ENCODE data around the gene DDX56.
A peak's percentile ranks its signal among the peaks of the same experiment; 100 is the strongest.
"Not testable (repeated sequence)": the region's sequence is repeated elsewhere in the genome, so short reads cannot be mapped to it uniquely, and the experiment has no call there.

DDX56 gene

DNA sequence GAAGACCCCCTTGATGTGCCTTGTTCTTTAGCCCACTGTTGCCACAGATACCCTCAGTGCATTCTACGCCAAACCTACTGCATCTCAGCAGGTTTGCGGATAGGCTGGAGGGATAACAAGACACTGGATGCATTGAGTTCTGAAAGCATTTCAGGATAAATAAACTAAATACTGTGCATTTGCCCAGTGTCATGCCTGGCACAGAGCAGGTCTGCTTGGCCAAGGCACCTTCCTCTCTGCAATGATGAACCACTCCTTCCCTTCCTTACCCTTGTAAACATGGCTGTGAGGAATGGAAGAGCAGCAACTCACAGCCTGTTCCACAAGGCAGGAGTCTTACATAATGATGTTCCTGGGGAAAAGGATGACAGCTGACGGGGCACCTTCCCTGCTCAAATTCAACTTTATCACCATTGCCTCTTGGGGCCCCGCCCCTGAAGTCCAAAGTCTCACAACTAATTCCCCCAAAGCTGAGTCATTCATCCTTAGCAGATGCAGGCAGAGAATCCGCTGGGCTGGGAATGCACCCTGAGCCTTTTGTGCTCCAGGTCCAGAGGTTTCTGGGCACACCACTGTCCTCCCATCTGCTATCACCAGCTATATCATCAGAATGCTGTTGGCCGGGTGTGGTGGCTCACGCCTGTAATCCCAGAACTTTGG is 11.6 kb downstream of the DDX56 start:
- DNase-seq: no peak

DNA sequence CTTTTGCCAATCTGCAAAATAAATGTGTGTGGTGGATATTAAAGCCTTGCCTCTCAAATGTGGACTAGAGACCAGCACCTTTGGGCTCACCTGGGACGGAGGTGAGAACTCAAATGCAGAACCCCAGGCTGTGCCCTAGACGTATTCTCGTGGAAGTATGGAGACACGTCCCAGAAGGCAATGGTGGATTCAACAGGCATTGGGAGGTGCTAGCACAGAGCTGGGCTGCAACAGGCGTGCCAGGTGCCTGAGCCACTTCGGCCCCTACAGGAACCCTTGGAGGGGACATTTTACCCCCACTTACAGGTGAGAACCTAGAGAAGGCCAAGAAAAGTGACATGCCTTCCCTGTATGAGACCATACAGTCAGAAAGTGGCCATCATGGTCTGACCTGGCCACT is 12.2 kb downstream of the DDX56 start:
- DNase-seq: no peak

DNA sequence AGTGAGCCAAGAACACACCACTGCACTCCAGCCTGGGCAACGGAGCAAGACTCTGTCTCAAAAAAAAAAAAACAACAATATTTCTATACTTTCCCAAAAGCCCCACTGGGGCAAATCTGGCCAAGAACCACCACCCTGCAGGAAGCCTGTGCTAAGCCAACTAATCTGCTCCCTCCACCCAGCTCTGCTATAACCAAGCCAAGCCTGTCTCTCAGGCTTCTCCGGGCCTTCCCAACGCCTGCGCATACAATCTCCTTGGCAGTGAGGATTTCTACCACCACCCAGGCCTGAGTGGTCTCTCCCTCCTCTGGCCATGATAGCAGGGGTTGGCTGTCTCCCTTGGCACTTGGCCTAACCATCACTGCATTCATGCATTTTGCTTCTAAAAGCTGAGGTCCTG is 14.2 kb downstream of the DDX56 start:
- DNase-seq: no peak

DNA sequence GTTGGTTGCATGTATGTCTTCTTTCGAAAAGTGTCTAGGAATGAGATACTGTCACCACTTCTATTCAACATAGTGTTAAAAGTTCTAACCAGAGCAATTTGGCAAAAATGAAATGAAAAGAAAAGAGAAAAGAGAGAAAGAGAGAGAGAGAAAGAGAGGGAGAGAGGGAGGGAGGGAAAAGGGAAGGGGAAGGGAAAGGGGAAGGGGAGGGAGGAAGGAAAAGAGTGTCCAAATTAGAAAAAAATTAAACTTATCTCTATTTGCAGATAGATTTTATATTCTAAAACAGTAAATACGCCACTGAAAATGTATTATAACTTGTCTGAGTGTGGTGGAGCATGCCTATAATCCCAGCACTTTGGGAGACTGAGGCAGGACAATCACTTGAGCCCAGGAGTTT is 16.2 kb downstream of the DDX56 start:
- DNase-seq: no peak

DNA sequence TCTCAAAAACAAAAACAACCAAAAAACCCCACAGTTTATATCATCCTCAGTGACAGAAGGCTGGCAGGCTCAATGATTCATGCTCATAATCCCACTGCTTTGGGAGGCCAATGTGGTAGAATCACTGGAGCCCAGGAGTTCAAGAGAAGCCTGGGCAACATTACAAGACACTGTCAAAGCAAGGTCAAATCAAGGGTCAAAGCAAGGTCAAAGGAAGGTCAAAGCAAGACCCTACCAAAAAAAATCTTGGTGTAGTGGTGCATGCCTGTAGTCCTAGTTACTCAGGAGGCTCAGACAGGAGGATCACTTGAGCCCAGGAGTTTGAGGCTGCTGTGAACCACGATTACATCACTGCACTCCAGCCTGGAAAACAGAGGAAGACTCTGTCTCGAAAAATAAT is 18.4 kb downstream of the DDX56 start:
- no peak for DNase-seq

GRCh38 chr7:44552473-44553005 is 21.2 kb downstream of the DDX56 start:
- DNase-seq: not testable (repeated sequence)

DNA sequence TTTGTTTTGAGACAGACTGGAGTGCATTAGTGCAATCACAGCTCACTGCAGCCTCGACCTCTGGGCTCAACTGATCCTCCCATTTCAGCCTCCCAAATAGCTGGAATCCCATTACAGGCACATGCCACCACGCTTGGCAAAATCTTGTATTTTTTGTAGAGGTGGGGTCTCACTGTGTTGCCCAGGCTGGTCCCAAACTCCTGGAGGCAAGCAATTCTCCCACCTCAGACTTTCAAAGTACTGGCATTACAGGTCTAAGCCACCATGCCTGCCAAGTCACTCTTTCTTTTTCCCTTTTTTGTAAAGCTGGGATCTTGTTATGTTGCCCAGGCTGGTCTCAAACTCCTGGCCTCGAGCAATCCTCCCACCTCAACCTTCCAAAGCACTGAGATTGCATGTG is 24.3 kb downstream of the DDX56 start:
- DNase-seq: no peak

DNA sequence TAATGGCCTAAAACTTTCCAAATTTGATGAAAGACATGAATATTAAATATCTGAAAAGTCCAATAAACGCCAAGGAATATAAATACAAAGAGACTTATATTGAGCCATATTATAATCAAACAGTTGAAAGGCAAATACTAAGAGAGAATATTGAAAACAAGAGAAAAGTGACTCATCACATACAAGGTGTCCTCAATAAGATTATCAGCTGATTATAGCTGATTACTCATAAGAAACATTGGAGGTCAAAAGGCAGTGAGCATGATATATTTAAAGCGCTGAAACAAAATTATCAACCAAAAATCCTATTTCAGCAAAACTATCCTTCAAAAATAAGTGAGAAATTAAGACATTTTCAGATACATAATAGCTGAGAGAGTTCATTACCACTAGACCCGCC is 24.8 kb downstream of the DDX56 start:
- DNase-seq: no peak

DNA sequence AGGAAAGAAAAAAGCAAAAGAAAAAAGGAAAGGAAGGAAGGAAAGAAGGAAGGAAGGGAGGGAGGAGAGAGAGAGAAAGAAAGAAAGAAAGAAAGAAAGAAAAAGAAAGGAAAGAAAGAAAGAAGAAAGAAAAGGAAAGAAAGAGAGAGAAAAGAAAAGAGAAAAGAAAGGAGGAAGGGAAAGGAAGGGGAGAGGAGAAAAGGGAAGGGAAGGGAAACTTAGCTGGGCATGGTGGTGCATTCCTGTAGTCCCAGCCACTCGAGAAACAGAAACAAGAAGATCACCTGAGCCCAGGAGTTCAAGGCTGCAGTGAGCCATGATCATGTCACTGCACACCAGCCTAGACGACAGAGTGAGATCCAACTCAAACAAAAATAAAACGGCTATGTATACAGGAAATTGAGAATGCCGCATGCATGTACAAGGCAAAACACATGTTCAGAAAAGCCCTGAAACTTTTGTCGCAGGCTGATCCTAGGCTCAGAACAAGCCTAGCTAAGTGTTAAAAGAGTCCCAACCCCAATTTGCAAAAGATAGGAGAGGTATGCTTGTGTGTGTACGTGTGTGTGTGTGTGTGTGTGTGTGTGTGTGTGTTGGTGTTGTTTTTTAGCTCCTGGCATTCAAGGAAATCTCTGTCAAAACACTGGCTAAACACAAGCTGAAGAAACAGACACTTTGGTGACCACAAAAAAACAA is 26.0 kb downstream of the DDX56 start:
- DNase-seq: peak in 1 of 5 experiments; percentile 19

GRCh38 chr7:44541876-44542610 is 31.7 kb downstream of the DDX56 start:
- DNase-seq: no peak

GRCh38 chr7:44541028-44541869 is 32.5 kb downstream of the DDX56 start, which contains the start of gene NPC1L1:
NPC1L1 (minus strand) TSS chr7:44541330; CDS start chr7:44541259, 71 bp downstream.
- DNase-seq: no peak

GRCh38 chr7:44540592-44541027 is 33.1 kb downstream of the DDX56 start:
- no peak for DNase-seq

- DNase-seq: no peak
Observed at GRCh38 chr7:44539669-44540506, 33.8 kb downstream of the DDX56 start.

DNA sequence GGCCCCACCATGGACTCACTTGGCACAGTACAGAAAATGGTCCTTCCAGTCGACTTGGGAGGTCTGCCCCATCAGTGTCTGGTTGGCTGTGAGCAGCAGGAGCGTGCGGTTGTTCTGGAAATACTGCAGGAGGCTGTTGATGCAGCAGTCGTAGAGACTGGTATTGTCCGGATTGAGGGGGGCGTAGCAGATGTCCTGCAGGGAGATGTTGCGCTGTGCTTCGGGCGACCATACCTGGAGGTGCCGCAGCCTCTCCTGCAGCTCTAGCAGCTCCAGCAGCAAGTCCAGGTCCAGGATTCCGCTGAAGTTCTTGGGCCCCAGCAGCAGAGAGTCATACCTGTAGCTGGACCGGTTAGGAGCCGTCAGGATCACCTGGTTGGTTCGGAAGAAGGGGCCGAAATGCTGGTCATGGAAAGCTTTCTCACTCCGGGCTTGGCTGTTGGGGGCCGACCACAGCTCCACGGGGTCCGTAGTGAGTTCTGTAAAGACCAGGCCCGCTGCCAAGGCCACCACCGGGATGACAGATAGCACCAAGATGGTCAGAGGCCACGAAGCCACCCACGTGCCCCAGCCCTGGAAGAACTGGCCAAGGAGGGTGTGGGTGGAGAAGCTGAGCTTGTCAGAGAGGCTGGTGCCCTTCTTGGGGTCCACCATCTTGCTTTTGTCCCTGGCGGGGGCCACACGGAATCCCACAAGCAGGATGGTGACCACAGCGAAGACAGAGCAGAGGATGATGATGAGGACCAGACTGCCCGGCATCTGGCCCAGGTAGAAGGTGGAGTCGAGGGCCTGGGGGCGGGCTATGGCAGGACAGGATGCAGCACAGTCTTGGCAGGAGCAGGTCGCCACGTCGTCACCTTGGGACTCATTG is 34.7 kb downstream of the DDX56 start:
- no peak for DNase-seq

DNA sequence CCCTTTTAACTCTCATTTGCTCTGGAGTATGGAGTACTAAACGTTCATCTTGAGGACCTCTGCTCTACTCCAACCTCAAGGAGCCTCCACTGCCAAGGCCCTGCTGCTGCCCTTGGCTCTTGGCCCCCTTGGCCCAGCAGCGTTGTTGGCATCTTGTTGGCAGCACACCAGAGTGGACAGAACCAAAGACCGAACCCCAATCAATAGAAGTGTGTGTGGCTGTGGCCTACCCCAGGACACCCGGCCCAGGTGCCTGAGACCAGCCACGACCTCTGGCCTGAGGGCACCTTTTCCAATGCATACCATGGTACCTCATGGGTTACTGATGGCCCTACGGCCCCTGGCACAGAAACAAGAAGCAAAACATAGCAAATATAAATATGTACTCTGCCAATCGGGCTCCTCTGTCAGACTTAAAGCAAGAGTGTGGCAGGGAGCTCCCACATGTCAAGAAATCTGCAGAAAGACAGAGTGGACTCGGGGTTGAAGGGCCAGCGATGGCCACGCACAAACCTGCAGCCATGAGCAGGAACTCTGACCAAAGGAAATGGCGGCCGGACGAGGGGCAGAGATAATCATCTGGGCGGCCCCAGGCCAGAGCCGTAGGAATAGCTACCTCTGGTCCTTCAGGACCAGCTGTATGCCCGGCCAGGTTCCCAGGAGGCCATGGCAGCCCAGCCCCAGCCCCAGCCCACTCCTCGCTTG is 35.5 kb downstream of the DDX56 start:
- DNase-seq: no peak

DNA sequence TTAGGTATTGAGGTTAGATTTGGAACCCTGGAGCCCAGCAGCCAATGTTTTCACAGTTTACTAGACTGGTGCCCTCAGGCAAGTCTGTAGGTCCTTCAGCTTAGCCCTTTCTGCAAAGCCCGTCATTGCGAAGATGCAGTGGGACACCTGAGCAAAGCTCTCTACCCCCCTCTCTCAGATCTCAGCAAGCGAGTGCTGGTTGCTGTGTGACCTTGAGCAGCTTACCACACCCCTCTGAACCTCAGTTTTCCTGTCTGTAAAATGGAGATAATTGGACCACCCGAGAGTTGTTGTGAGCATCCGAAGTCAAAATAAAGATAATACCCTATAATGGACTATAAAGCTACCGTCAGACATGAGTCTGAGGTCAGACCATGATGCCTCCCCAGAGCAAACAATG is 36.3 kb downstream of the DDX56 start:
- no peak for DNase-seq

DNA sequence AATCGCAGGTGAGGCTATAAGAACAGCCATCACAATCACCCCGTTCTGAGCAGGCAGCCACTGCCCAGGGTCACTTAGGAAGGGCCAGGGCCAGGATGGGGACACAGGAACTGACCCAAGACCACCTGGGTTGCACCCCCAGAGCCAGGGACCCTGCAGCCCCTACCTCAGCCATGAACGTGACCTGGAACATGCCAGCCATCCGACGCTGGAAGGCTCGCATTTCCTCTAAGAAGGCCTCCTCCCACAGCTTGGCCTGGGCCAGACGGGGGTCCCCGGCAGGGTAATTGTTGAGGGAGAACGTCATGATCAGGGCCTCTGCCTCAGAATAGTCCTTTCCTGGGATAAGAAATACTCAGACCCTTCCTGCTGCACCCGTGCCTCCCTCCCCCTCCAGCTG is 37.6 kb downstream of the DDX56 start:
- DNase-seq: no peak

- DNase-seq: no peak
Observed at GRCh38 chr7:44535348-44536064, 38.2 kb downstream of the DDX56 start.

GRCh38 chr7:44534501-44534900 is 39.2 kb downstream of the DDX56 start:
- peak in 3 of 5 experiments; percentile 10 to 55 (median 27) for DNase-seq

All from T-helper 2 cell (primary cell).